ENCODE measurements around the gene SLF2. TPM values are rescaled to one million over a fixed set of nuclear protein-coding genes. Genes with fewer than 3 reads are reported as not detected.

Gene SLF2
- total and polyA plus RNA-seq, 10 donors: 11.5 to 90.9 (median 46.8) TPM

GRCh38 chr10:100913470-100913865 lies 705 bp downstream of the SLF2 start:
- Histone ChIP-seq H3K9me3 (no peaks in the 10 kb centered on the region), H3K4me1 (peaks cover 23 to 80% (median 51%) of the 10 kb centered on the region in 6 donors), H3K4me3 (peak overlapping the region; percentile 97 to 100 (median 100)), H3K36me3 (peaks cover 0 to 39% (median 20%) of the 10 kb centered on the region in 6 donors), H3K27ac (peak overlapping the region; percentile 91 to 99 (median 96)), H3K27me3 (replicated peaks in 1 of 7) (no peaks in the 10 kb centered on the region)
- 2 to 13% (median 8%) methylated on average over 10 of the region's 10 CpGs for WGBS, 5 donors
- intact Hi-C loops (cut with DNase I; ENCODE audit: low total_unique reads): no loop called here
- DNase-seq: no peak
- no peak for TF ChIP-seq CTCF (IDR thresholded peaks at IDR 0.05 in 8 of 11, conservative IDR thresholded peaks at IDR 0.05 in 3 of 11)
- TF ChIP-seq POLR2A (IDR thresholded peaks at IDR 0.05): no peak

- no peak overlapping the region for H3K4me3 ChIP-seq
- H3K27ac ChIP-seq: no peak overlapping the region
- TF ChIP-seq POLR2AphosphoS5 (IDR thresholded peaks at IDR 0.05) (no peak), POLR2A (IDR thresholded peaks at IDR 0.05) (no peak), CTCF (IDR thresholded peaks at IDR 0.05 in 8 of 11, conservative IDR thresholded peaks at IDR 0.05 in 3 of 11) (no peak)
- no peak for DNase-seq
- intact Hi-C loops (cut with DNase I; ENCODE audit: low total_unique reads): no loop called here
- peaks cover 19 to 61% (median 39%) of the 10 kb centered on the region in 6 donors for H3K4me1 ChIP-seq
- no peaks in the 10 kb centered on the region for H3K9me3 ChIP-seq
- no peaks in the 10 kb centered on the region for H3K27me3 ChIP-seq (replicated peaks in 1 of 7)
- WGBS, 5 donors: 77 to 85% (median 81%) methylated on average over 3 of the region's 3 CpGs
- H3K36me3 ChIP-seq: peaks cover 0 to 75% (median 49%) of the 10 kb centered on the region in 6 donors
These were observed 4.3 kb downstream of the SLF2 start for GRCh38 chr10:100917071-100917470.

DNA sequence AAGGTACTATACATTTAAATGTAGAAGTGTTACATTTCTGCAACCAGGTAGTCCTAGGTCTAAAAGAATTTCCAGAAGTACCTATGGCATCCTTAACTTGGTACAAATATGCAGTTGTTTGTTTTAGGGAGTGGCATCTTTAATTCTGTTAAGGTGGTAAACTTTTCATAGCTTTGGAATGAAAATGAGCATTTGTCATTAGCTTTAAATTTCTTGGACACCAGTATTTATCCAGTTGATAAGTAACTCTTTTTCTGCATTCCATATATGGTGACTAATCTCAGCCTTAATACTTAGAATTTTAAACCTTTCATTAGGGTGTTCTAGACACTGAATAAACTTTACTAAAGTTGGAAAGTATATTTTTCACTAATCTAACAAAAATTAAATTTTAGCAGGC lies 10.8 kb downstream of the SLF2 start:
- Histone ChIP-seq H3K4me3 (no peak overlapping the region), H3K36me3 (peaks cover 2 to 100% (median 79%) of the 10 kb centered on the region in 6 donors), H3K27me3 (replicated peaks in 1 of 7) (no peaks in the 10 kb centered on the region), H3K9me3 (no peaks in the 10 kb centered on the region), H3K4me1 (peaks cover 0 to 27% (median 4%) of the 10 kb centered on the region in 6 donors), H3K27ac (no peak overlapping the region)
- no peak for DNase-seq
- intact Hi-C loops (cut with DNase I; ENCODE audit: low total_unique reads): loop anchor here (5.0 kb wide), 1 partner anchor 34 kb away; no protein-coding TSS in a partner anchor
- no peak for TF ChIP-seq POLR2AphosphoS5 (IDR thresholded peaks at IDR 0.05)
- no peak for TF ChIP-seq CTCF (IDR thresholded peaks at IDR 0.05 in 8 of 11, conservative IDR thresholded peaks at IDR 0.05 in 3 of 11)
- no peak for TF ChIP-seq POLR2A (IDR thresholded peaks at IDR 0.05)

- intact Hi-C loops (cut with DNase I; ENCODE audit: low total_unique reads): no loop called here
- Histone ChIP-seq H3K9me3 (no peaks in the 10 kb centered on the region), H3K27me3 (replicated peaks in 1 of 7) (no peaks in the 10 kb centered on the region), H3K27ac (no peak overlapping the region), H3K4me1 (peaks cover 0 to 29% (median 3%) of the 10 kb centered on the region in 6 donors), H3K4me3 (no peak overlapping the region), H3K36me3 (peaks cover 7 to 100% (median 89%) of the 10 kb centered on the region in 6 donors)
- TF ChIP-seq CTCF (IDR thresholded peaks at IDR 0.05 in 8 of 11, conservative IDR thresholded peaks at IDR 0.05 in 3 of 11) (no peak), POLR2AphosphoS5 (IDR thresholded peaks at IDR 0.05) (no peak), POLR2A (IDR thresholded peaks at IDR 0.05) (no peak)
- WGBS, 5 donors: 90 to 96% (median 93%) methylated on average over 5 of the region's 5 CpGs
- no peak for DNase-seq
These were observed 14.5 kb downstream of the SLF2 start for GRCh38 chr10:100927266-100927665.
